GM15510 (cell line): Measurements from ENCODE around the gene GNG5.

Source experiments
- POLR2A ChIP-seq: IDR thresholded peaks from 3 replicates; pipeline ENCODE4 v1.6.1; 2011; ENCODE audit warnings: borderline replicate concordance; ENCODE audit not compliant: insufficient read length; ENCODE audit errors: extremely low read depth

The GNG5 gene

DNA sequence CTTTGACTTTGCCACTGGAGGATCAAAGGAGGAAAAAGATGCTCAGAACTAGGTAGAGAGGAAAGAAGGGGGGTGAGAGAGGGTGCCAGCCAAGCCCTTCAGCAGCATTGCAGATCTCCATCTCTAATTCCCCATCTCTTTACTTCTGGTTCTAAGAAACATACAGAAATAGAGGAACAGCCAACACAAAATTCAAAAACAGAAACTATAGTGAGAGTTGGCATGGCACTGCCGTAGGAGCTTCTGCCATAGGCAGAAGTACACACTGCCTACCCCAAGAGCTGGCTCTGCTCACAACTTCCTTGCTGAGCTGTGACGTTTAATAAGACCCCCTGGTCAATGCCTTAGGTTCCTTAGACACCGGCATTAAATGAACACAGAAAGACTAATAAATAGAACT, 53.9 kb downstream of the GNG5 start:
- no peak for TF ChIP-seq POLR2A

GRCh38 chr1:84450910-84451309, 55.5 kb downstream of the GNG5 start:
- TF ChIP-seq POLR2A, result no peak
